GM19193 (cell line): ENCODE results near the gene PPIG.

ENCODE experiments used
- POLR2A ChIP-seq: IDR thresholded peaks from 4 replicates; pipeline ENCODE4 v1.6.1; 2011; ENCODE audit not compliant: insufficient read depth, insufficient read length; ENCODE audit errors: extremely low read depth

Gene PPIG

DNA sequence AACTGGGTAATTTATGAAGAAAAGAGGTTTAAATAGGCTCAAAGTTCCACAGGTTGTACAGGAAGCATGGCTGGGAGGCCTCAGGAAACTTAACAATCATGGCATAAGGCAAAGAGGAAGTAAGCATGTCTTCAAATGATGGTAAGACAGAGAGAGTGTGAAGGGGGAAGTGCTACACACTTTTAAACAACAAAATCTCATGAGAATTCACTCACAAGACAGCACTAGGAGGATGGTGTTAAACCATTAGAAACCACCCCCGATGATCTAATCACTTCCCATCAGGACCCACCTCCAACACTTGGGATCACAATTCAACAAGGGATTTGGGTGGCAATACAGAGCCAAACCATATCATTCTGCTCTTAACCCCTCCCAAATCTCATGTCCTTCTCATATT is 75.2 kb downstream of the PPIG start:
- TF ChIP-seq POLR2A, result no peak

DNA sequence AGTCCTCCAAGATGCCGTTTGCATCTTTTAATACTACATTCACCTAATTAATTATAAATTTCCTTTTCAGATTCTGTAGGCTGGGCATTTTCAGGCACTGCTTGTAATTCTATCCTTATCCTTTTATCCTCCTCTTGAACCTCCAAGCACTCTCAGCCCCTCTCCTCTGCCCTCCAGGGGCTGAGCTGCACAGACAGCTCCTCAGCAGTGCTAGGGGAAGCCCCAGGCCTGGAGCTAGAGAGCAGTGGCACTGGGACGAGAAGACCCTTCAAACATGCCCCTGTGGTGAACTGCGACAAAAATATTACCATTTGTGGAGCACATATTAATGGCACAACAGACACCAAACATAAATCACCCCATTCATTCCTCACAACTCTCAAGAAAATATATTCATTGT is 77.1 kb downstream of the PPIG start:
- no peak for TF ChIP-seq POLR2A

GRCh38 chr2:169662744-169663143 is 78.6 kb downstream of the PPIG start:
- TF ChIP-seq POLR2A, result no peak

DNA sequence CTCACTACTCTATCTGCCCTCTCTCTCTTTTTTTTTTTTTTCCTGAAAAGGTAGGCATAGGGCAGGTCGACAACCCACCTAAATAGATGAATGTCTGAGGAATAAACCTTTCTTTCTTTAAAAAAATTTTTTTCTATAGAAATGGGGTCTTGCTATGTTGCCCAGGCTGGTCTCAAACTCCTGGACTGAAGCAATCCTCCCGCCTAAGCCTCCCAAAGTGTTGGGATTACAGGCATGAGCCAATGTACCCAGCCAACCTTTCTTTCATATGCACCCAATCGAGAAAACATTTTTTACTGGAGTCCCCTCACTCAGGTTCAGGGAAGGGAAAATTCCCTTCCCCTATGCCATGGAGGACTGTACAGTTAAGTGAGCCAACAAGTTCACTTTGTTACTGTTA is 79.1 kb downstream of the PPIG start:
- no peak for TF ChIP-seq POLR2A

DNA sequence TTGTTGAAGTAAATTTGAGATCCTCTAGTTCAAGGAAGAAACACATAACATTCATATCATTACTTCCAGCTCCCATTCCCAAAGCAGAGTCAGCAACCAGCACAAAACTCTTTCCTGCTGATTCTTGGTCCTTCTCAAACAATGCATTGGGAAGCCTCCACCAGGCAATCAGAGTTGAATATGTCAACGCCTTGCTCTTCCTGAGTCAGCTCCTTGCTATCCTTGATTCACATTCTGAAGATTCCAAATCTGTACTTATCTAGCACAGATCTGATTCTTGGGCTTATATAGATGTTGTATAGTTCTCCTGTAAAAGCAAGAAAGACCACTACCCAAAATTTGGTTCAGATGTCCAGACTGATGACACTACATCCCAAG is 80.4 kb downstream of the PPIG start:
- TF ChIP-seq POLR2A, result no peak

- TF ChIP-seq POLR2A, result no peak
These were observed 81.1 kb downstream of the PPIG start for GRCh38 chr2:169664978-169665930.

GRCh38 chr2:169667583-169667982 is 83.4 kb downstream of the PPIG start:
- TF ChIP-seq POLR2A, result no peak

GRCh38 chr2:169670215-169670651 is 86.1 kb downstream of the PPIG start:
- no peak for TF ChIP-seq POLR2A

DNA sequence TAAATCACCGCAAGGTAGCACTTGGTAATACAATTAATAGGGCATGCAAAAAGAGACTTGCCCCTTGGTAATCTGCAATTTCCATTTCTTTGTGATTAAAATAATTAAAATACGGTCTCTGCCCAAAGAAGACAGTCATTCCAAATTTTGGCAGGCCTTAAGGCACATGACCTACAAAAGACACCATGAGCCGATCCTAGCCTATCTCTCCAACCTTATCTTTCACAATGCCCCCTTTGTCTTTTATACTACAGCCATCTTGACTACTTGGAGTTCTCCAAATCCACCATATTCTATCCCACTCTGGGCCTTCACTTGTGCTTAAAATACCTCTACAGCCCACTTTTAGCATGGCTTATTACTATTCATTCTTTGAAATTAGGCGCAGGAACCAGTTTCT is 86.8 kb downstream of the PPIG start:
- TF ChIP-seq POLR2A, result no peak

- TF ChIP-seq POLR2A, result no peak
These were observed 88.3 kb downstream of the PPIG start for GRCh38 chr2:169672406-169672805.

DNA sequence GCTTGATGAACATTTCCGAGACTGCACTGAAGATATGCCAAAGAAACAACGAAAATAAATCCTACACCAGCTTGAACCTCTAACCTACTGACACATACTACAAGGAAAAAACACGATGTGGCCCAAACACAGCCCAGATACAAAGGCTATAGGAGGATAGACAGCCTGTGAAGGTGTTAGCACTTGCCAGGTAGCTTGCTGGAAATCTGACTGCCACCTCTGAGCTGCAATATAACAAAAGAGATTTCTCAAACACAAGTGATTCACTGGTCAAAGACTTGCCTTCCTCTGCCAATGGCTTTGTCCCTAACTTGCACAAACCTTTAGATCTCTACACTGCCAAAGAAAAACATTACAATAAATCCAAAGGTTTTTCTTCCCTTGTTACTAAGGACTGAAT is 89.0 kb downstream of the PPIG start:
- no peak for TF ChIP-seq POLR2A

DNA sequence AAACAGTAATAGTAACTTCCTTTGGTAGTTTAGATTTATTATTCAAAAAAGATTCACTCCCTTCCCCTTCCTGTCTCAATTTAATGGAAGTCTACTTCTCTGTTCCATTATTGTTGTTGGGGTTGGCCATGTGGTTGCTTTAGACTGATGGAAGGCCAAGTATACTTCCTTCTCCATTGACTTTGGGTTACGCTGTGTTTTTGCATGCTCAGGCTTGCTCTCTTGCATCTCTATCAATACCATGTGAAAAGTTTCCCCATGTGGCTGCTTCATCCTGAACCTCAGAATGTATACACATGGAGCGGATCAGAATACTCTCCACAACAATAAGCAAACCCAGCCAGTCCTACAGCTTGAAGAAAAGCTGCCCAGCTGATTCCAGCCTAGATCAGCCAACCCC is 89.8 kb downstream of the PPIG start:
- TF ChIP-seq POLR2A, result no peak

DNA sequence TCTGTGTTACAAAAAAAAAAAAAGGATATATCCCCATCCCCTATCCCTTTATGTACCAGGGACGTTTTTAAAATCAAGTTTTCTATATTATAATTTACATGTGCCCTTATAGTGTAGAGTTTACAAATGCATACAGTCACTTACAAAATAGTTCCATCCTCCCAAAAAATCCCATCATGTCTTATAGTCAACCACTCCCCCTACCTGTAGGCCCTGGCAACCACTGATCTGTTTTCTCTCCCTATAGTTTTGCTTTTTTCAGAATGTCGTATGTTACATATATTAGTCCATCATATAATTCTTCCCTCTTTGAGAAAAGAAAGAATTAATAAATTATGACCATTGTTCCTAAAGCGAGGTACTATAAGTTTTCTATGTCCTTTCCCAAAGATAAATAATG is 92.2 kb downstream of the PPIG start:
- no peak for TF ChIP-seq POLR2A

GRCh38 chr2:169676850-169677249 is 92.7 kb downstream of the PPIG start:
- no peak for TF ChIP-seq POLR2A

DNA sequence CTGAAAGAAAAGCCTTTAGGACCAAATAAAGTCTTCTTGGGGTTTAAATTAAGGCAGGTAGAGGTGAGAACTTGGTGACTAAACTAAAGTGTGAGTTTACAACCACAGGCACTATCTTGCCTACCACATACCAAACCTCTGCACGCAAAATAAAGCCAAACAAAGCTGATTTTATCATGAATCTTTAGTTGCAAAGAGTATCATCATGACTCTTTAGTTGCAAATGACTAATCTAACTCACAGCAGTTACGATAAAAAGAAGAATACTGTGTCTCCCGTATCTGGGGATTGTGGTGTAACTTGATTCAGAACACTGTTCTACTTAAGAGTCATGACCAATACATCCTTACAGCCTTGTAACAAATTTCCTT is 98.9 kb downstream of the PPIG start:
- TF ChIP-seq POLR2A, result no peak

DNA sequence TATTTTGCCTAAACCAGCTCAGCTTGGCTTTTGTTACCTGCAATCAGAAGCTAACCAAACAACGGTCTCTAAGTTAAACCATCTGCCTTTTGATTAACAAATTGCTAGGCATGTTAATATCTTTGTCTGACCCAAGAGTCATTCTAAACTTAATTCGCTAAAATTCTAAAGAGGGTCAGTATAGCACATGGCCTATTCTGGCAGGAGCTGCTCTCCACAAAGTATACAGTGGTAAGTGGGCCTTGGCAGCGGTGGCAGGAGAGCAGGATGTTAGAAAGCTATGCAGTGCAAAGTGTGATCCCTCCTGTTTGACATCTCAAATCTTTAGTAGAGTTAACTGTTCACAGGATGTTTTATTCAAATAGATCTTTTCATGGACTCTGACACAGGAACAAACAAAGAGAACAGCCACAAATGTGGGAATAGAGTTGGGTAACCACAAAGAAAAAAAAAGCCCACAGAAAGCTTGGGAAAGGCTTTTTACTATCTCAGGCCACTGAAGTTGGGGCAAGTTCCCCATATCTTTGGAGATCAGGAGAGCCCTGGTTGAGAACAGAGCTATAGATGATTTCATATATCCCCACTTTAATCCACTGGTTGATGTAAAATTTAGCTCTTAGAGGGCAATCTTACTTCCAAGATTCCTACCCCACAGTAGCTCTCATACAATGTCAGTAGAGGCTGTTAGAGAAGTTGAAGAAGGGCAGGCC is 99.4 kb downstream of the PPIG start:
- TF ChIP-seq POLR2A, result no peak
